Right ventricle myocardium inferior (tissue), 1 donor: ENCODE results near the gene MFAP2. TPM values are rescaled to one million over a fixed set of nuclear protein-coding genes. Genes with fewer than 3 reads are reported as not detected.
A peak's percentile ranks its signal among the peaks of the same experiment; 100 is the strongest.

ENCODE experiments used
- ATAC-seq: fragments of 200-7000 bp; cut with Tn5 transposase; one replicate; pipeline ENCODE4 v1.9.1; 2020; ENCODE audit warnings: mild to moderate bottlenecking, moderate library complexity
- DNase-seq: peaks from one replicate; pipeline ENCODE4 v3.0.0; 2021; ENCODE audit errors: missing footprints
- intact Hi-C: fragments of 100-400 bp; cut with DNase I; formaldehyde crosslinking; loops from one replicate; pipeline ENCODE4 v1.11.0; 2022
- long read RNA-seq: library from polyadenylated mRNA; unstranded; transcript quantifications from one replicate; pipeline ENCODE4 v2.0.0, GENCODE V29; 2021
- total RNA-seq: library from RNA; stranded (reverse); fragmentation: NEBNext Ultra II Directional; extraction: Animal tissue kit (Norgen Biotek cat#: 25700); gene quantifications from one replicate; pipeline ENCODE4 v1.2.1, GENCODE V29; 2021
- donor health status: DM: no; HTN: yes; CAD: no; lungs with severe emphysema.

The MFAP2 gene, protein sequence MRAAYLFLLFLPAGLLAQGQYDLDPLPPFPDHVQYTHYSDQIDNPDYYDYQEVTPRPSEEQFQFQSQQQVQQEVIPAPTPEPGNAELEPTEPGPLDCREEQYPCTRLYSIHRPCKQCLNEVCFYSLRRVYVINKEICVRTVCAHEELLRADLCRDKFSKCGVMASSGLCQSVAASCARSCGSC
- total RNA-seq = 4.8 TPM
- long read RNA-seq, partial matches to known transcripts = 0 of 4 reads
- long read RNA-seq, other reads (novel, unspliced or antisense) = 3 of 4 reads

- DNase-seq (no peak), ATAC-seq (no peak)
- intact Hi-C loops = no loop called here
Observed at GRCh38 chr1:16980473-16981268, at the start of gene MFAP2. MFAP2 (minus strand) TSS chr1:16980620; CDS start chr1:16978273, 2,347 bp downstream.

DNA sequence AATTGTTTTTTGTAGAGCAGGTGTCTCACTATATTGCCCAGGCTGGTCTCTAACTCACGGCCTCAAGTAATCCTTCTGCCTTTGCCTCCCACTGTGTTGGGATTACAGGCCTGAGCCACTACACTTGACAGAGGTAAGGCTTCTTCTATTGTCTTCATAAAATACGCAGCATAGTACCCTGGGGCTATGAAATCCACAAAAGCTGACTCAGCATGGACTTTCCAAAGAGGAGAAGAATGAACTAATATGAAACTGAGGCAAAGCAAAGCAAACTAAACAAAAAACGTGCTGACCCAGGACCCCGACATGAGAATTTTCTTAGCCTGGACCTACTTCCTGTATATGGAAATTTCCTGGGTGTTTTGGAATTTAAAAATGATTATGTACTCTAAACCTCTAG lies 49.8 kb upstream of the MFAP2 start:
- intact Hi-C loops = no loop called here
- DNase-seq (no peak), ATAC-seq (no peak)

GRCh38 chr1:17028662-17029188 lies 48.3 kb upstream of the MFAP2 start:
- DNase-seq (no peak), ATAC-seq (no peak)
- intact Hi-C loops = no loop called here

- DNase-seq (no peak), ATAC-seq (no peak)
- intact Hi-C loops = no loop called here
Observed at GRCh38 chr1:17027900-17028299, 47.5 kb upstream of the MFAP2 start.

DNA sequence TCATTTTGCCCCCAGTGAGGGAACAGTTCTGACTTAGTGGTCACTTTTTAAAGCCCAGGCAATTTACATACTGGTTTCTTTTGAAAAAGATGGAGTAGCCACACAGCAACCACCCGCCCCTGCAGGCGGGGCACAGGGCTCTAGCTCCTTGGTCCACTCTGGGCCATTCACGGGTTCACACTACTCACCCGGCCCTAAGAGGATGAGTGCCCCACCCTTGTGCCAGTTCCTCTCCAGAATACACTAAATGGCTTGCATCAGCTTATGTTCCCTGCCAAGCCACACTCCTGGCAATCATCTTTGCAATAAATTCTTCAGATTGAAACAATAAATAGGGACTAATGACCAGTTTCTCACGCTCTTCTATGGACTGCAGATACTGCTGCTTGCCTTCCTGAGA lies 47.0 kb upstream of the MFAP2 start:
- ATAC-seq (no peak), DNase-seq (no peak)
- intact Hi-C loops = no loop called here

DNA sequence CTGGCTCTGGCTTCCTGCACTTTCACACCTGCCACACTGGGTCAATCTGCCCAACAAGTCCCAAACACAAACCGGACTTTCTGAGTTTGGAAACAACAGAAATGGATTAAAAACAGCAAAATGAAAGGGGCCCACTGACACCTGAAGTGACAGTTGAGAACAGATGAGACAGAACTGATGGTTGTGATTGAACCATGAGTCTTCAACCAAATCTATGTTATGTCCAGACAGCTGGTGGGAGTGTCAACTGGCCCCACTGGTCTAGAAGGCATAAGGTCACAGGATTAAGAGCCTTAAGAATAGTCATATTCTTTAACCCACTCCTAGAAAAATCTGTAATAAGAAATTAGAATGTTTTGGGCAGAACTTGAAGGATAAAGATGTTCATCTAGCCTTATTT lies 44.3 kb upstream of the MFAP2 start:
- intact Hi-C loops = no loop called here
- ATAC-seq (no peak), DNase-seq (no peak)

DNA sequence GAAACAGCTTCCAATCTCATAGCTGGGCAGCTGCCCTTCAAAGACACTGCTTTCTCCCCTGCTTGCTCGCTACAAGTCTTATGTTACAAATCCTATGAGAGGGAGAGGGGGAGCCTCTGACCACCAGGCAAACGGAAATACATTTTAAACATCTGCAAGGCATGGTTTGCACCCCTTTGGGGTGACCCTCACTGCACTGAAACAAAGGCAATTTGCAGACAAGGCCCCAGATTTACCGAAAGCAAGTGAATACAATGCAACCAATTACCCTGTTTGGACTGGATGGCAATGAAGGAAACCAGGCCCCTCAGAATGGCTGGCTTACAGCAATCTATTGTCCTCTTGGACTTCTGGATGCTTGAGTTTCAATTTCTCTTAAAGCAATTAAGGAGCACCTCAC lies 43.2 kb upstream of the MFAP2 start:
- DNase-seq = no peak
- intact Hi-C loops = no loop called here
- no peak for ATAC-seq

- intact Hi-C loops = no loop called here
- DNase-seq (no peak), ATAC-seq (no peak)
Observed at GRCh38 chr1:17023102-17023501, 42.7 kb upstream of the MFAP2 start.

DNA sequence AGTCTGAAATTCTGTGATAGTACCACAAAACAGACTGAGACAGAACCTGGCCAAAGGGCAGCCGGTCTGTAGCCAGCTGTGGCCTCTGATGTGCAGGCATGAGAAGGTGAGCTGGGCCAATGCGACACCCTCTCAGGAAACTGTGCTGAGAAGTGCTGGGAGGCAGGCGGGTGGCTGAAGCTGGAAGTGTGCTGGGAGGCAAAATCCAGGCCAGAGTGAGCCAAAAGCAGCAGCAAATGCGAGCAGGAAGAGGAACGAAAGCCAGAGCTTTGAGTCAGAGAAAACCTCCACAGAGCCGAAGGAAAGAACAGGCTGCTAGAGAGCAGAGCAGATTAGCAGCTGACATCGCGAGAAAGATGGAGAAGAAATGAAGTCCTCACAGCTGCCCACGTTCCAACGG lies 41.5 kb upstream of the MFAP2 start:
- intact Hi-C loops = no loop called here
- ATAC-seq = no peak
- DNase-seq = no peak

GRCh38 chr1:17020502-17020901 lies 40.1 kb upstream of the MFAP2 start:
- intact Hi-C loops = no loop called here
- no peak for DNase-seq
- no peak for ATAC-seq

DNA sequence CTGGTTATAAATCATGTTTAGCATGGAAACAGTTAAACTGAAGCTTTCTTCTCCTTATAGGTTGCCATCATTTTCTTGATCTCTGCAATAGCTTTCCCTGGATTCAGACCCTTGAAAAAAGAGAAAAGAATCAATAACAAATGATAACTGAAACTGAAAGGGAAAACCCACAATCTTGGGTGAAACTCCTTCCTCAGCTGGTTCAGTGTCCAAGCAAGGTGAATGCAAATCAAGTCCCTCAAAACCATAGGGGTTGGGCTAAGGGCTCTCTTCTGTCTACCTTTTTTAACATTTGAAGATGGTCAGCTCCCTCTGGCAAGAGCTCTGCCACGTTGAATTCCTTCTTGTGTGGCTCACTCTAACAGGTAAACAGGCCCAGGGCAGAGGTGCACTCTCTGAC lies 38.4 kb upstream of the MFAP2 start:
- DNase-seq = no peak
- no peak for ATAC-seq

DNA sequence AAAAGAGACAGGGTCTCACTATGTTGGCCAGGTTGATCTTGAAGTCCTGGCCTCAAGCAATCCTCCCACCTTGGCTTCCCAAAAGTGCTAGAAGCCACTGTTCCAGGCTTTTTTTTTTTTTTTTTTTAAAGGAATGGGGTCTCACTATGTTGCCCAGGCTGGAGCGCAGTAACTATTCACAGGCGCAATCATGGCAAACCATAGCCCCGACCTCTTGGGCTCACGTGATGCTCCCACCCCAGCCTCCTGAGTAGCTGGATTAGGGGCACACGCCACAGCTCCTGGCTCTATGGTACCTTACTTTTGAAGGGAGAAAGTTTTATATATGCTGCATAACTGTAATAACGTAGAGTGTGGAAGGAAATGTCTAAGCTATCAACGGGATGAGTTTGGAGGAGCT lies 37.0 kb upstream of the MFAP2 start:
- DNase-seq (no peak), ATAC-seq (no peak)
- intact Hi-C loops = no loop called here

More for the DNA sequence above, 38.4 kb upstream of the MFAP2 start:
- intact Hi-C loops = no loop called here

DNA sequence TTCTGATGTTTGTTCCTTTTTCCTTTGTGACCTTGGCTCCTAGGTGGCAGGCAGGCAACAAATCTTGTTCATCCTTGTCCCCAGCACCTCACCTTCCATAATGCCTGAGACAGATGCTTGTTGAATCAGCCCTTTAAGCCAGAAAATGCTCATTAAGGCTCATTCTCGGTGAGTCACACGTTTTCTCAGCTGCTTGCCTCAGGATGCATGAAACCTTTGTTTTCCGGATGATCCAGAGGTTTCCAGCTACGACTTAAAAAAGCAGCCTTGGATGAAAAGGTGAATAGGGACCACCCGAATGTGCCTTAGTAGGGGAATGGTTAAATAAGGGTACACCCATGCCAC lies 35.9 kb upstream of the MFAP2 start:
- intact Hi-C loops = no loop called here
- ATAC-seq = no peak
- no peak for DNase-seq

DNA sequence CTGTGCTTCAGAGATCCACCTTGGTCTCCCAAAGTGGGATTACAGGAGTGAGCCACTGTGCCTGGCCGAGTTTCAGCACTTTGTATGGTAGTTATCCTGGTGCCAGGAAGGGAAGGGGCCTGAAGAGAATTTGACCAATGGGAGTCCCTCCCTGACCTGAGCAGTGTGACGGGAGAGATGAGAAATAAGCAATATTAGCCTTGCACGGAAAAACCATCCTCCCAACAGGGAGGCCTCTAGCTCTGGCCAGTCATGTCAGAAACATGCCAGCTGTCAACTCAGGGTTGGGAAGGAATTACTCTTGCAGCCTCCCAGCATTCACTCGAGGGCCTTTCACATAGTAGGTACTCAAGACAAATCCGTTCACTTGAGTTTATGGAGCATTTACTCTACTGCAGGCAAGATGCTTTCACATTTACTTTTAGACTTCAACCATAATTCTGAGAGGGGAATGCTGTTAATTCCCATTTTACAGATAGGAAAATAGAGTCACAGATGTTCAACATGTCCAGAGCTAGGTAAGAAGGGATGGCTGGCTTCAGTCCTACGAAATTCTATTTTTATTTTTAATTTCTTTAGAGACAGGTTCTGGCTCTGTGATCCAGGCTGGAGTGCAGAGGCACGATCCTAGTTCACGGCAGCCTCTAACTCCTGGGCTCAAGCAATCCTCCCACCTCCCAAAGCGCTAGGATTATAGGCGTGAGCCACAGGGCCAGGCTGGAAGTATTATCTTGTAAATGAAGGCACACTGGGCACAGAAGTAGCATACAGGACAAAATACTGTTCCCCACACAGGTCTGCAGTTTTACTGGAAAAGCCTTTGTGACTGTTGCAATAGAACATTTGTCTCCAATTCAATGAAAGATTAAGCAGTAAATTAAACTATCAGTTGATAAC lies 34.5 kb upstream of the MFAP2 start:
- DNase-seq (no peak), ATAC-seq (no peak)
- intact Hi-C loops = loop anchor here (5.0 kb wide), 2 partner anchors 37 to 53 kb away; partner anchors contain the start of gene SDHB

DNA sequence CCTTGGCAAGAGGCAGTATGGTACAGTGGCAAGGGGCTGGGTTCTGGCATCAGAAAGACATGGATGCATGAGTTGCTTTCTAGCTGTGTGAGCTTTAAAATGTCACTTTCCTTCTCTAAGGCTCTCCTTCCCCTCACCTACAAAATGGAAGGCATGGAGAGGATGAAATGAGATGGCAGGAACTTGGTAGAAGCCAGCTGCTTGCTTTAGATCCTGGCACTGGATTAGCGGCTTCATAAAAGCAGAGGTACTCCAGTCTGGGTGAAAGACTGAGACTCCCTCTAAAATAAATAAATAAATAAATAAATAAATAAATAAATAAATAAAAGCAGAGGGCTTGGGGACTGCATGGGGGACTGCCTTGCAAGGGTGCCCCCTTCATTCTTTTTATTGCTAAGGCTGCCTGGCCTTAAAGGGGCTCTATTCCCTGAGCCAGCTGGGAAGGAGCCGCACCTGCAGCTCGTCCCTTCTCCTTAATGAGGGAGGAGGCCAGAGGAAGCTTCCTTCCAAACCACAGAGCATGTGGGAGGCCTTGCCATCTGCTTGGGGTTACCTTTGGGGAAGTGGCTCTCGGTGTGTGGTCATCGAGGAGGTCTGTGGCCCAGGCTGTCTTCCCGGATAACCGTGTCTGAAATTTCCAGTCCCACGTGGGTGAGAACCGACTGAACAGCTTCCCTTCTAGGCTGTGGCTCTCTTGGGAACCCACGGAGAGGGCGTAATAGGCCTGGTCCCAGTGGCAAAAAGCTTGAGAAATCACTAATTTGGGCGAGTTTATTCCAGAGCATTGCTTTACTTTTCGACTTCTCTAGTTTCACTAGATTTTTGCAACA lies 33.3 kb upstream of the MFAP2 start:
- ATAC-seq (no peak), DNase-seq (no peak)
- intact Hi-C loops = loop anchor here (5.0 kb wide), 2 partner anchors 39 to 51 kb away; partner anchors contain the start of gene SDHB

GRCh38 chr1:17012775-17013490 lies 32.5 kb upstream of the MFAP2 start:
- intact Hi-C loops = loop anchor here (5.0 kb wide), 2 partner anchors 39 to 51 kb away; partner anchors contain the start of gene SDHB
- ATAC-seq = no peak

DNA sequence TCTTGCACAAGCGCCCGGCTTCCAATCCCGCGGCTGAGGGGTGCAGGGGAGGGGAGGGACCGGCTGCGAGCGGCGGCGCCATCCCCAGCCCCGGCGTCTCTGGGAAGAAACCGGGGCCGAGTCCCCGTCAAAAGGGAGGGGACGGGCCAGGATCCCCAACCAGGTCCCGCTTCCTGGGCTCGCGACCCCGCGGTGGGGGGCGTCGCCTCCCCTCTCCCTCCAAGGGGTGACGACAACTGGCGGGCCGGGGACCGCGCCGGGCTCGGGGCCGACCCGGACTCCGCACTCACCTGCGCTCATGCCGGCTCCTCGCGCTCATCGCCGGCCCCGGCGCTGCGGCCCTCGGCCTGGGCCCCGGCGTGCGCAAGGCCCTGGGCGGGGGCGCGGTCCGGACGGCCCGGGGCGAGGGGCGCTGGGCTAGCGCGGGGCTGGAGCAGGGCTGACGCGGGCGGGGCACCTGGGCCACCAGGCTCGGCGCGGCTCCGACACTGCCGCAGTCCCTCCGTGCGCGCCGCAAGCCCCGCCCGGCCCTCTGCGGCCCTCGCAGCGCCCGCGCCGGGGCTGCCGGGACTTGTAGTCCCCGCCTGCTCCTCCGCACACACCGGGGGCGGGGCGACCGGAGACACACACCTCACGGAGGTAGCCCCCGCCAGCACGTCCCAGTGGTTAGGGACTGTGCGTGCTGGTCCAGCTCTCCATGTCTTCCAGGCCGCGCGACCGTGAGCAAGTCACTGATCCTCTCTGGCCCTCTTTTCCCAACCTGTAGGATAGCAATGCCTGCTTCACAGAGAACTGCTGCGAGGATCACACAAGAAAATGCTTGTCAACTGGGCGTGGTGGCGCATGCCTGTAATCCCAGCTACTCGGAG lies 31.3 kb upstream of the MFAP2 start, which contains the start of gene ATP13A2:
ATP13A2 (minus strand) TSS at position 490 of the 869 bp plus-strand sequence; CDS start at position 300, 190 bp downstream.
- peak; percentile 93 for DNase-seq
- intact Hi-C loops = loop anchor here (5.0 kb wide), 2 partner anchors 41 to 49 kb away; partner anchors contain the start of gene SDHB
- ATAC-seq = peak; percentile 95

More at GRCh38 chr1:17012775-17013490, 32.5 kb upstream of the MFAP2 start:
- no peak for DNase-seq
